ENCODE results near the gene PARD6B.
A peak's percentile ranks its signal among the peaks of the same experiment; 100 is the strongest.
"Not testable (repeated sequence)": the region's sequence is repeated elsewhere in the genome, so short reads cannot be mapped to it uniquely, and the experiment has no call there.

Gene PARD6B

DNA sequence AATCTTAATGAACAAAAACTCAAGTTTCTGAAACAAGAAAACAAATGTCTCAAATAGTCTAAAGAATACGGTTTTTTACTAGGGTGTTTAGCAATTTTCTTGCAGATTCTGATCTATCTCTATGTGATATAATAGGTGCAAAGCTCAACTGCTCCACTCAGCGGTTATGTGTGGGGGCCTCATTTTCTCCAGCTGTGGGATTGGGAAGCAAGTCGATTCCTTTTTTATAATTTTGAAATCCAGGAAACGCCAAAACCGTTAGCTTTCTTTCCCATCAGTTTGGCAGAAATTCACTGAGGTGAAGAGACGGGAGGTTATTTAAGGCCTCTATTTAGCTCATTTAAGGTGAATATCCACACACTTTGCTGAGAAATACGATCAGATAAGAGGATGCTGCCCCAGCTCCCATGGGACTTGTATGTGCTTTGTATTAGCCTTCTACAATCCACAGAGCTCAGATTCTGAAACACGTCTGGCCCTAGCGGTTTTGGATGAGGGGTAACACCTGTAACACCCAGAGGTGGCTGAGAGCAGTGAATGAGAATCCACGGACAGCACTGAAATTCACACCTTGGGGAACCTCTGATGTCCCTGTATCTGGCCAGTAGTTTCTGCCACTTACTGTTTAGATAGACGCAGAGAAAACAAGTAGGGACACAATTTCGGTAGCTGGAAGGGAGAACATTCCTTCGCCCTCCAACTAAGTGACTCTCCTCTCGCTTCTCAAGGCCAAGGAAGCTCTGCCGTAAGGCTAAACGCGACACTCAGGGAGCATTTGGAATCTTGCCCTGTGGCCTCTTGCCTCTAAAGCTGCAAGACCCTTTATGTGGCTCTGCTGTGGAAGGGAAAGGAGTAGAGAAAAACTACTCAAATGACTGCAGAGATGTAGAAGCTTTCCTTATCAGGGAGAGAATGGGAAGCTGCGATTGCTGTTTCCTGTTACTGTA is 56.9 kb downstream of the PARD6B start:
- intact Hi-C loops (cut with DNase I) = no loop called here
- peak in 39 of 42 donors; percentile 18 to 86 (median 60) for DNase-seq

DNA sequence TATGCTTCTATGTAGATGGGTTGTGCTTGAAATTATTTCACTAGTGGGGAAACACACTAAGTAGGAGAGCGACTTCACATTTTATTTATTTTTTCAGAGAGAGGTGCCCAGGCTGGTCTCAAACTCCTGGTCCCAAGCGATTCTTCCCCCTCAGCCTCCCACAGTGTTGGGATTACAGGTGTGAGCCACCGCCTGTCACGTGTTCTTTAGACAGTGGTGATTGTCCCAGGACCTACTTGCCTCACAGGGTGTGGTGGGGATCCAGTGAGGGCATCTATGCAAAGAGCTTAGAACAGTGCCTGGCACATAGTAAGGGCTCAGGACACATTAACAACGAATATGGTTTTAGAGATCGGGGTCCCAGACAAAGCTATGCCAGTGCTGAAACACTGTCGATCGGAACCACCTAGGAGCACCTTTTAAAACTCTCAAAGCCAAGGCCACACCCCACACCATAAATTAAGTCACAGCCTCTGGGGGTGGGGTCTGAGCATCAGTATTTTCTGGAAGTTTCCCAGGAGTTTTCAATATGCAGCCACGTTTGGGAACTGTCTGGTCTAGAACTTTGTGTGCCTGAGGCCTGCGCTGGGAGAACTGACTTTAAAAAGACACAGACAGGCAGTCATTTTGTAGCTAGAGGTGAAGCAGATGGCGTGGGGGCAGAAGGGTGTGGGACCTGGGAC is 58.7 kb downstream of the PARD6B start:
- no peak for DNase-seq
- intact Hi-C loops (cut with DNase I) = no loop called here

DNA sequence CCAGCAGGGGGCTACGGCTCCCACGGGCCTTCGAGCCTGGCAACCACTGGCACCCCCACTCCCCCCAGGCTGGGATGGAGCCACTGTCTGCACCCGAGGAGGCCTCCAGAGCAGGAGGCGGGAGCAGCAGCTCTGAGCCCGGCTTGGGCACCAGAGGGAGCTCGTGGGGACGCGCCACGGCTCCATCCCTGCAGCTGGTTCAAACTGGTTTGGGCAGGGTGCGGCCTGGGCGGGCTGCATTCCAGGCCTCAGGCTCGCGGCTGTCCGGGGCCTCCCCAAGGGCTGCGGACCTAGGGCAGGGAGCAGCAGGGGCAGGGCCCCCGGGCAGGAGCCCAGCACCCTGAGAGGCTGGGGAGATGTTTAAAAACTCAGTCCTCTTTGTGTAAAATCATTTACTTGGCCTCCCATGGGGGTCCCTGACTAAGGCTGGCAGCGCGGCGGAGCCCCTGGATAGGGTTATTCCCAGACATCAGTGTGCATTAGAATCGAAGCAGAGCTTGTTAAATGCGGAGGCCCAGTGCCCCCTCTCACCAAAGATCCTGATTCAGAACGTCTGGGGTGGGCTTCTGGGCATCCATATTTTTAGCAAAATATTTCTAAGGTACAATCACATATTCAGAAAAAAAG is 59.4 kb downstream of the PARD6B start:
- intact Hi-C loops (cut with DNase I) = no loop called here
- peak; percentile 70 to 96 (median 88) for DNase-seq

DNA sequence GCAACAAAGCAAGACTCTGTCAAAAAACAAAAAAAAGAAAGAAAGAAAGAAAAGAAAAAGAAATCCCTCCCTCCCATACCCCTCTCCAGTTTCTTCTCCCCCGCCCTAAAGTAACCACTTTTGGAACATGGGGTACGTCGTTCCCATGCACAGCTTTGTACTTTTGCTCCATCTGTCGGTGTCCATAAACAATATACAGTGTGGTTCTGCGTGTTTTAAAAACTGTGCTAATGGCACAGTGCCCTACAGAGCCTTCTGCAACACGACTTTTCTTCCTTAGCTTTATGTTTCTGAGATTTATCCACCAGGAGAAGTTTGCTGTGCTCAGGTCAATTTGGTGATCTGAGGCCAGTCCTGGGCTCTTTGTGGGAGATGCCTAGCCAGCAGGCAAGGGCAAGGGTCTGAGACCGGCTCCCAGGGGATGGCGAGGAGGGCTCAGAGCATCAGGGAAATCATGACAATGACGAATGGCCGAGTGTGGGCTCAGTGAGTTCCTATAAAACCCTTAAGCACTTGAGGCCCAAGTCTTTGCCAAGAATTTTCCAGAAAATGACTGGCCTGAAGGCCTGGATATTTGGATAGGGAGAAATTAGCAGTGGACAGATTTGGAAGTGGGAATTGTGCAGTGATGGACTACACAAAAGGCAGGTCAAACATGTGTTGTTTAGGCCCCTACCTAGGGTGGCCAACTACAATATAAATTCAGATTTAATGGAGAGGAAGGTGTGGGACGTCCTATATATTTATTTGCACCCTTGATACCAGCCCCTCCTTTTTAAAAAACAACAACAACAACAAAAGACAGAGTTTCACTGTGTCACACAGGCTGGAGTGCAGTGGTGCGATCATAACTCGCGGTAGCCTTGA is 61.6 kb downstream of the PARD6B start:
- DNase-seq = no peak
- intact Hi-C loops (cut with DNase I) = no loop called here

DNA sequence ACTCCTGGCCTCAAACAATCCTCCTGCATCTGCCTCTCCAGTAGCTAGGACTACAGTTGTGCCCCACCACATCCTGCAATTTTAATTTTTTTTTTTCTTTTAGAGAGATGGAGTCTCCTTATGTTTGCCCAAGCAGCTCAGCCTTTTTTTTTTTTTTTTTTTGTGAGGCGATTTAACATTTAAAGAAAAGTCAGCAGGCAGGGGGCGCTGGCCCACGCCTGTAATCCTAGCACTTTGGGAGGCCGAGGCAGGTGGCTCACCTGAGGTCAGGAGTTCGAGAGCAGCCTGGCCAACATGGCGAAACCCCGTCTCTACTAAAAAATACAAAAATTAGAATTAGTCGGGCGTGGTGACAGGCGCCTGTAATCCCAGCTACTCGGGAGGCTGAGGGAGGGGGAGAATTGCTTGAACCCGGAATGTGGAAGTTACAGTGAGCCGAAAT is 62.2 kb downstream of the PARD6B start:
- intact Hi-C loops (cut with DNase I) = loop anchor here (2.0 kb wide), 1 partner anchor 137 kb away; the partner anchor contains the start of gene ADNP
- peak in 10 of 42 donors; percentile 14 to 52 (median 30) for DNase-seq

DNA sequence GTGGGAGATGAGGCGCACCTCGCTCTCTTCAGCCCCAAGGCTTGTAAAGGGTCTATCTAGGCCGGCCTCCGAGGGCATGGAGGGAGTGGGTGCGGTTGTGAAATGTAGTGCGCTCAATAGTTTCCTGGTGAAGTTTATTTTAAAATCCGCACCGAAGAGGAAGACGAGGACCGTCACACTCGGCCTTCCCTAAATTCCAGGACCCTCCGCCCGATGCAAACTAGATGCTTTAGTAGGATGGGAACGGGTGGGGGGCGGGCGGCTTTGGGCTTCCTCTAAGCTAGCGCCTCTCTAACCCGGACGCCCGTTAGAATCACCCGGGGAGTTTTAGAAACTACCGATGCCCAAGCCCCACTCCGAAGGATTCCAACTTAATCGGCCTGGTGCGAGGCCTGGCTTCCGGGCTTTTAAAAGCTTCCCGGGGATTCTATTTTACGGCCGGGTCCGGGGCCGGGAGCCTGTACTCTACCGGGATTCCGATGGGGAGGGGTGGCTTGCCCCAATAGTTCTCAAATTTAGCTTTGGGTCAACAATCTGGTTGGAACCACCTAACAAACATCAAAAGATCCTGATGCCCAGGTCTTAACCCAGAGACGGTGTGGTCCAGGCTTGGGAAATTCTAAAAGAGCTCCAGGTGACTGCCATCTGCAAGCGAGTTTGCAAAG is 62.9 kb downstream of the PARD6B start:
- peak in 3 of 42 donors; percentile 15 to 41 (median 19) for DNase-seq
- intact Hi-C loops (cut with DNase I) = loop anchor here (2.0 kb wide), 1 partner anchor 136 kb away; the partner anchor contains the start of gene ADNP

DNA sequence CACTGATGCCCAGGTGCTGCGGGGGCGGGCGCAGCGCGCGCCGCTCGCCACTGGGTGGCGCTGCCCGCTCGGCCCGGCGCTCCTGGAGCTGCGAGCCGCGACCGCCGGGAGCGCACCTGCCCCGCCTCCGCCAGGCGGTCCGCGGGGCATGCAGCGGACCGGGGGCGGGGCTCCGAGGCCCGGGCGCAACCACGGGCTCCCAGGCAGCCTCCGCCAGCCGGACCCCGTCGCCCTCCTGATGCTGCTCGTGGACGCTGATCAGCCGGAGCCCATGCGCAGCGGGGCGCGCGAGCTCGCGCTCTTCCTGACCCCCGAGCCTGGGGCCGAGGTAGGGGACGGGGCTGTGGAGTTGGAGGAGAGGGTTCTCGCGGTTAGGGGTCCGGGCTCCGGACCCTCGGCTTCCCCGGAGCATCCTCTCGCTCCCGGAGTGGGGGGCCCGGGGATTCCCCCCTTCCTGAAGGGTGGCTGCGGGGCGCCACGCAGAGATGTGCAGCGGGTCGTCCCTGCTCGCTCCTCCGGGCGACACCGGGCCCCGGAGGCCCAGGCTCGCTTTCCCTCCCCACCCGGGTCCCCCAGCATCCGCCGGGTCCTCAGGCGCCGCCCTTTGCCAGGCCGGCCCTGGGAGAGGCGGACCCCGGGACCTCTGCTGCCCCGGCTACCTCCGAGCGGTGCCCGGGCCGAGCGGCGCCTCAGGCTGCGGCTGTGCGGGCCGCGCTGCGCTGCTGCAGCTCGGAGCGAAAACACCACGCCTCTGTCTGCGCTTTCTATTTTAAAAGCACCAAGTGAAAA is 63.7 kb downstream of the PARD6B start, which contains the start of gene BCAS4:
Gene BCAS4 (plus strand): TSS at position 216 of the 789 bp plus-strand sequence. CDS start 23 bp downstream, at position 239.
- peak; percentile 32 to 88 (median 74) for DNase-seq
- intact Hi-C loops (cut with DNase I) = loop anchor here (2.0 kb wide), 1 partner anchor 136 kb away; the partner anchor contains the start of gene ADNP

DNA sequence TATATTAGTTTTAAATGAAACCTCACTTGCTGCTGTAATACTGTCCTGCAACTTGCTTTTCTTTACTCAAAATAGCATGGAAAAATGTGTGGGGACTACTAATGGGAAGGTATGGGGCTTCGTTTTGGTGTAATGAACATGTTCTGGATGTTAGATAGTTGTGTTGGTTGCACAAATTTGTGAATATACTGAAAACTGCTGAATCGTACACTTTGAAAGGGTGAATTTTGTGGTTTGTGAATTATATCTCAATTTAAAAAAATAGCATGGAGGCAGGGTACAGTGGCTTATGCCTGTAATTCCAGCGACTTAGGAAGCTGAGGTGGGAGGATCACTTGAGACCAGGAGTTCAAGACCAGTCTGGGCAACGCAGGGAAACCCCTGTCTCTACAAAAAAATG is 65.8 kb downstream of the PARD6B start:
- intact Hi-C loops (cut with DNase I) = no loop called here
- DNase-seq = no peak

DNA sequence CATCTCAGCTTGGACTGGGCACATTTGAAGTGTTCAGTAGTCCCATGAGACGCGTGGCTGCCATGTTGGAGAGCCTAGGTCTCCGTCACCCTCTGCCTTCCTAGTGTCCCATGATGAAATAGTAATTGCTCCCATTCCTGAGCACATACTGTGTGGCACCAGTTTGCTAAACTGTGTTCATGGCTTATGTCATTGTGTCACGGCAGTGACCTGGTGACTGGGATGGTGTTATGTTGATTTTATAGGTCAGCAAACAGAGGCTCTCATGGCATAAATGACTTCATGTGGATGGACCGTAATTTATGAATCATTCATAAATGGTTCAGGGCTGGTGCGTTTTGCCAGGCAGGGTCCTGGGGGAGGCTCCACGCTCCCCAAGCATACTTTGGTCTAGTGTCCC is 67.3 kb downstream of the PARD6B start:
- DNase-seq = no peak
- intact Hi-C loops (cut with DNase I) = no loop called here

DNA sequence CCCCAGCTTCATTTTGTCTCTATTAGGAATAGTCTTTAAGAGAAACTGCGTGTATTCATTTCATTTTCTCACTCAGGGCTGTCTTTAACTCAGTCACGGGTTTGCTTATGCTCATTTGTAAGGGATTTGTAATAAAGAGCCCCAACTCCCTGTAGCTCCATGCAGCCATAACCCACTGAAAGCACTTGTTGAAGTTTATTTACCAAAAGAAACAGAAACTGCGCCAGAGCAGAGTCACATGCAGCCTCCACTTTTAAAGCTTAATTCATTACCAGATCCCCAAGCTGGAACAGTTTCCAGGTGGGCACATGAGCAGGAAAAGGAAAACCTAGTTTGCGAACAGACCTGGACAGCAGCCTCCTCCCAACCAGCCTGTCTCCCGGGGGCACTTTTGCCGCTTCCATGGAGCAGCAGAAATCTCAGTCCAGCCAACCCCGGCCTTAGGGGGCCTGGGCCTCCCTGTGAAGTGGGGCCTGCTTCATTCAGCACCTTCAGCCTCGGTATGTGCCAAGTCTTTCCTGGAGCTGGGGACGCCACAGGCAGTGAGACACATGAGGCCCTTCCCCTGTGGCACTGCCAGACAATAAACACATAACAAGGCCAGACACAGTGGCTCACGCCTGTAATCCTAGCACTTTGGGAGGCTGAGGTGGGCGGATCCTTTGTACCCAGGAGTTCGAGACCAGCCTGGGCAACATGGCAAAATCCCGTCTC is 68.0 kb downstream of the PARD6B start:
- intact Hi-C loops (cut with DNase I) = no loop called here
- DNase-seq = no peak

DNA sequence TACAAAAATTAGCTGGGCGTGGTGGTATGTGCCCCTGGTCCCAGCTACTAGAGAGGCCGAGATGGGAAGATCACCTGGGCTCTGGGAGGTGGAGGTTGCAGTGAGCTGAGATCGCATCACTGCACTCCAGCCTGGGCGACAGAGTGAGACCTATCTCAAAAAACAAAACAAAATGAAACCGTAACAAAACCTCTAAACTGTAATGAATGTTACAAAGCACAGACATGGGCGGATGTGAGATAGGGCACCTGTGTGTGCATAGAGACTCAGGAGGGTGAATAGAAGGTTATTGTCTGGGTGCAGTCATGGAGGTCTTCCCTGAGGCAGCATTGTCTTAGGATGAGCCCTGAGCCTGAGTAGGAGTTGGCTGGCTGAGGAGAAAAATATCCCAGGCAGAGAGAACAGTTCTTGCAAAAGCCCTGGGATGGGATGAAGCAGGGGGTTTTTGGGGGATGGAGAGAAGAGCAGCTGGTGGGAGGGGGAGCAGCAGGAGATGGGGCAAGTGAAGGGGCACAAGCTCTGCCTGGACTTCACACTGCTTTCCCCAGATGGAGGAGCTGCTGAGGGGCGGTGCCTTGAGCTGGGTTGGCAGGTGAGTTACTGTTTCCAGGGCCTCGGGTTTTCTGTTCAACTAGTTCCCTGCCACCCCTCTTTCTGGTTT is 68.6 kb downstream of the PARD6B start:
- no peak for DNase-seq
- intact Hi-C loops (cut with DNase I) = no loop called here

DNA sequence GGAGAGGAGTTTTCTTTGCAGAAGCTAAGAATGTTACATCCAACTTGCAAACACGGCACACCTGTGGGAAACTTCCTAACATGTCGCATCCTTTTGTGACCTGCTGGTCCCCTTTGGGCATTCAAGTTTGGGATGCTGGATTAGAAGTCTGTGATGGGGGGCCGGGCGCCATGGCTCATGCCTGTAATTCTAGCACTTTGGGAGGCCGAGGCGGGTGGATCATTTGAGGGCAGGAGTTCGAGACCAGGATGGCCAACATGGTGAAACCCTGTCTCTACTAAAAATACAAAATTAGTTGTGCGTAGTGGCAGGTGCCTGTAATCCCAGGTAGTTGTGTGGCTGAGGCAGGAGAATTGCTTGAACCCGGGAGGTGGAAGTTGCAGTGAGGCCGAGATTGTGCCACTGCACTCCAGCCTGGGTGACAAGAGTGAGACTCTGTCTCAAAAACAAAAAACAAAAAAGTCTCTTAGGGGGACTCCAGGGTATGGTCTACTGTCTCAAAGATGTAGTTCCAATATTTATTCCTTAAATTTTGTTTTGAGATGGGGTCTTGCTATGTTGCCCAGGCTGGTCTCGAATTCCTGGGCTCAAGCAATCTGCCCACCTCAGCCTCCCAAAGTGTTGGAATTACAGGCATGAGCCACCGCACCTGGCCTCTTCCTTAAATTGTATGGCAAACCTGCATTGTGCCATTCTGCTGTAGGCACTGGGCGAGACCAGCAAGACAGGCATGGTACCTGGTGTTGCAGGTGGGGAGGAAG is 69.8 kb downstream of the PARD6B start:
- intact Hi-C loops (cut with DNase I); DNase-seq: not testable (repeated sequence)

DNA sequence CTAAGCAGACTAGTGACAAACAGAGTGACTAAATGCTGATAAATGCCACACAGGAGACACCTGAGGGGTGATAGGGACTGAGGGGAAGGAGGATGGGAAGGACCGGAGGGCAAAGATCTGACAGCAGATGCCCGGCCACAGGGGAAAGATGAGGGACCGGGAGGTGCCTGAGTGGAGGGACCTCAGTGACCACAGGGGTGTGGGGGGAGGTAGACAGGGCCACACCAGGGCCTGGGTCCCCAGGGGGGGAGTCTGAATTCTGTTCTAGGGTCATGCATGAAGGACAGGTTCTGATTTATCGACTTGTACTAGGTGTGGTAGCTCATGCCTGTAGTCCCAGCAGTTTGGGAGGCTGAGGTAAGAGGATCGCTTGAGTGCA is 70.4 kb downstream of the PARD6B start:
- intact Hi-C loops (cut with DNase I) = no loop called here
- DNase-seq = no peak

DNA sequence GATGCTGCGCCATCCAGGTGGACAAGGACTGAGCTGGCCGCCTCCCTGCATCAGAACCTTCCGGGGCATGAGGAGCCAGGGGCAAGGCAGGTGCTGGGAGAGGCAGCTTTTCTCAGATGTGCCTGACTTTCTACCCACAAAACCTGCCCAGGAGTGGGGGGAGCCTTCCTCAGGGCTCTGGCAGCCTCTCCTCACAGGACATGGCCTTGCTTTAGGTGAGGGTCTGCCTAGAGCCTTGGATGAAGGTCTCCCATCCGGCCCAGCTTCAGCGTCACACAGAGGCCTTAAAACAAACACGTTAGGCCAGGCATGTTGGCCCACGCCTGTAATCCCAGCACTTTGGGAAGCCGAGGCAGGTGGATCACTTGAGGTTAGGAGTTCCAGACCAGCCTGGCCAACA is 70.9 kb downstream of the PARD6B start:
- DNase-seq = no peak
- intact Hi-C loops (cut with DNase I) = no loop called here

Data from head of caudate nucleus (tissue), 42 donors.